ENCODE results near the gene SYTL1. TPM values are rescaled to one million over a fixed set of nuclear protein-coding genes. Genes with fewer than 3 reads are reported as not detected.

The SYTL1 gene
- total and polyA plus RNA-seq, 9 of the 15 experiments (the other 6 are each of a cell fraction or from before 2014, with no cell fraction given): 0.04 to 9.3 (median 1.7) TPM

- peak; percentile 33 for TF ChIP-seq HMGN3 (IDR thresholded peaks at IDR 0.05; ENCODE audit: borderline replicate concordance, extremely low read depth, insufficient read length, low read depth, low read length)
These were observed 9.1 kb upstream of the SYTL1 start (continued) for GRCh38 chr1:27332536-27333281.

GRCh38 chr1:27333717-27334279 is 8.0 kb upstream of the SYTL1 start:
- ATAC-seq (no peak; the same call in 2 of the 3 replicates), FAIRE-seq (no peak), DNase-seq (ENCODE audit: extremely low read depth in 1 of 4, low spot score in 3 of 4) (no peak)
- Histone ChIP-seq H3K36me3 (ENCODE audit: control insufficient read depth, insufficient read depth, low read length) (peaks cover 73% of the 10 kb centered on the region; the same call in 2 of the 3 replicates), H3K27me3 (ENCODE audit: control insufficient read depth in 2 of 2, insufficient read depth in 2 of 2, low read length in 2 of 2) (no peaks in the 10 kb centered on the region), H2AFZ (ENCODE audit: low read depth, low read length) (no peak overlapping the region), H3K9ac (ENCODE audit: insufficient read depth in 1 of 2, low read depth in 2 of 2, low read length in 2 of 2) (peak overlapping the region in 1 of 2 experiments; percentile 19; a peak in 1 of 4 replicates), H4K20me1 (replicated peaks; ENCODE audit: control insufficient read depth, insufficient read depth, low read length) (peaks cover 8% of the 10 kb centered on the region; the same call in 1 of the 2 replicates), H3K4me3 (no peak overlapping the region), H3K79me2 (ENCODE audit: control insufficient read depth, insufficient read depth, low read length) (peaks cover 11% of the 10 kb centered on the region; the same call in 2 of the 3 replicates), H3K4me1 (replicated peaks in 1 of 2; ENCODE audit: control insufficient read depth in 2 of 2, insufficient read depth in 2 of 2, low read length in 2 of 2) (peaks cover 0 to 12% of the 10 kb centered on the region in 2 experiments; a peak in 2 of 5 replicates), H3K9me3 (replicated peaks; ENCODE audit: control insufficient read depth, insufficient read depth, low read depth, low read length) (no peaks in the 10 kb centered on the region), H3K9me1 (ENCODE audit: control insufficient read depth, insufficient read depth, low read length) (no peaks in the 10 kb centered on the region), H3K27ac (ENCODE audit: extremely low read depth, low read depth, low read length) (no peak overlapping the region), H3K4me2 (ENCODE audit: insufficient read depth, low read length) (no peak overlapping the region)
- ChIA-PET CTCF (ENCODE audit: low intra/inter-chr PET ratio) (interaction anchor here (1.9 kb wide), 1 partner anchor 39 kb away, joined by 7 read pairs; no protein-coding TSS in a partner anchor), POLR2A (interaction anchor here (0.6 to 2.5 kb wide), 4 partner anchors 10 to 32 kb away, joined by 3 to 23 read pairs (median 4); partner anchors contain the start of gene TMEM222)
- 88% methylated on average over 17 of the region's 17 CpGs for WGBS (ENCODE audit: insufficient coverage, low coverage, missing lambda C conversion rate)
- intact Hi-C loops (cut with micrococcal nuclease): loop anchor here (2.0 kb wide), 1 partner anchor 61 kb away; no protein-coding TSS in a partner anchor
- BruUV-seq (replicated peaks): no TSS peak
- in situ Hi-C loops (cut with MboI): no loop called here
- TF ChIP-seq NFRKB (IDR thresholded peaks at IDR 0.05; ENCODE audit: low read depth) (no peak), ZNF444 (CRISPR knock-in tag; IDR thresholded peaks at IDR 0.05) (no peak), SMARCE1 (IDR thresholded peaks at IDR 0.05) (no peak), WHSC1 (IDR thresholded peaks at IDR 0.05; ENCODE audit: low read length) (no peak), GTF2A2 (tag; IDR thresholded peaks at IDR 0.05) (no peak), PHF8 (IDR thresholded peaks at IDR 0.05; ENCODE audit: borderline replicate concordance, low read length) (no peak), RBFOX2 (IDR thresholded peaks at IDR 0.05; ENCODE audit: low read depth, low read length) (peak; percentile 33; the same call in 1 of the 2 replicates), ZC3H4 (CRISPR knock-in tag; IDR thresholded peaks at IDR 0.05; ENCODE audit: borderline replicate concordance) (0 out of 2 replicates have a peak, but pooled peaks have one; percentile 19), FOXA1 (IDR thresholded peaks at IDR 0.05; ENCODE audit: borderline replicate concordance) (no peak)

All from K562 (cell line).